ENCODE data around the gene RC3H1. TPM values are rescaled to one million over a fixed set of nuclear protein-coding genes. Genes with fewer than 3 reads are reported as not detected.

RC3H1 gene
- total and polyA plus RNA-seq, 4 donors = 2.0 to 20.7 (median 9.7) TPM

DNA sequence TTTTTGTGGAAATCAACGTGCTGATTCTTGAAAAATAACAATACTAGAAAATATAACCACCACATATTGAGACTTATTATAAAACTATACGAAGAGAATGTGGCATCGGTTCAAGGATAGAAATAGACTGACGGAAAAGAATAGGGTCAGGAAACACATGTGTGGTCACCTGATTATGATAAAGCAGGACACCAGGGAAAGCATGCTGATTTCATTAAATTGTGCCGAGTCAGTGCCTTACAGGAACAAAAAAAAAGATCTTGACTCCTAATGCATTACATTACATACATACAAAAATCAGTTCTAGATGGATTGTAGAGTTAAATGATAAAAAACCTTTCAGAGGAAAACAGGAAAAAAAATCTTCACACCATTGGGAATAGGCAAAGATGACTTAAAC lies 61.5 kb downstream of the RC3H1 start:
- Histone ChIP-seq H3K36me3 (ENCODE audit: control insufficient read depth in 4 of 4, insufficient read depth in 3 of 4, low read depth in 1 of 4, low read length in 3 of 4) (peaks cover 7 to 51% (median 41%) of the 10 kb centered on the region in 4 donors), H3K4me1 (ENCODE audit: control insufficient read depth in 4 of 4, insufficient read depth in 4 of 4, low read length in 3 of 4) (no peaks in the 10 kb centered on the region), H3K9me3 (ENCODE audit: control insufficient read depth in 4 of 4, low read length in 3 of 4) (no peaks in the 10 kb centered on the region), H3K27ac (ENCODE audit: low read depth in 1 of 2, low read length in 2 of 2) (no peak overlapping the region), H3K4me3 (ENCODE audit: low read depth in 1 of 3, low read length in 3 of 3) (no peak overlapping the region), H3K9ac (ENCODE audit: low read depth in 1 of 2, low read length in 2 of 2) (peak overlapping the region in 1 of 2 donors; percentile 18), H3K27me3 (ENCODE audit: control insufficient read depth in 4 of 4, insufficient read depth in 4 of 4, low read length in 3 of 4) (no peaks in the 10 kb centered on the region)
- 81% methylated on average over 5 of the region's 5 CpGs for WGBS
- TF ChIP-seq RXRA (IDR thresholded peaks at IDR 0.05) (no peak), HNF4A (conservative IDR thresholded peaks at IDR 0.05) (no peak), GABPA (IDR thresholded peaks at IDR 0.05 in 1 of 2, conservative IDR thresholded peaks at IDR 0.05 in 1 of 2) (no peak), YY1 (IDR thresholded peaks at IDR 0.05) (no peak), RAD21 (IDR thresholded peaks at IDR 0.05) (no peak)
- TF ChIP-seq, protein P1, sequence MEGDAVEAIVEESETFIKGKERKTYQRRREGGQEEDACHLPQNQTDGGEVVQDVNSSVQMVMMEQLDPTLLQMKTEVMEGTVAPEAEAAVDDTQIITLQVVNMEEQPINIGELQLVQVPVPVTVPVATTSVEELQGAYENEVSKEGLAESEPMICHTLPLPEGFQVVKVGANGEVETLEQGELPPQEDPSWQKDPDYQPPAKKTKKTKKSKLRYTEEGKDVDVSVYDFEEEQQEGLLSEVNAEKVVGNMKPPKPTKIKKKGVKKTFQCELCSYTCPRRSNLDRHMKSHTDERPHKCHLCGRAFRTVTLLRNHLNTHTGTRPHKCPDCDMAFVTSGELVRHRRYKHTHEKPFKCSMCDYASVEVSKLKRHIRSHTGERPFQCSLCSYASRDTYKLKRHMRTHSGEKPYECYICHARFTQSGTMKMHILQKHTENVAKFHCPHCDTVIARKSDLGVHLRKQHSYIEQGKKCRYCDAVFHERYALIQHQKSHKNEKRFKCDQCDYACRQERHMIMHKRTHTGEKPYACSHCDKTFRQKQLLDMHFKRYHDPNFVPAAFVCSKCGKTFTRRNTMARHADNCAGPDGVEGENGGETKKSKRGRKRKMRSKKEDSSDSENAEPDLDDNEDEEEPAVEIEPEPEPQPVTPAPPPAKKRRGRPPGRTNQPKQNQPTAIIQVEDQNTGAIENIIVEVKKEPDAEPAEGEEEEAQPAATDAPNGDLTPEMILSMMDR (IDR thresholded peaks at IDR 0.05; ENCODE audit: low read depth, low read length, missing input control) = no peak
- TF ChIP-seq, protein P2, sequence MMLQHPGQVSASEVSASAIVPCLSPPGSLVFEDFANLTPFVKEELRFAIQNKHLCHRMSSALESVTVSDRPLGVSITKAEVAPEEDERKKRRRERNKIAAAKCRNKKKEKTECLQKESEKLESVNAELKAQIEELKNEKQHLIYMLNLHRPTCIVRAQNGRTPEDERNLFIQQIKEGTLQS (IDR thresholded peaks at IDR 0.05) = no peak
- DNase-seq (ENCODE audit: low spot score) = no peak

DNA sequence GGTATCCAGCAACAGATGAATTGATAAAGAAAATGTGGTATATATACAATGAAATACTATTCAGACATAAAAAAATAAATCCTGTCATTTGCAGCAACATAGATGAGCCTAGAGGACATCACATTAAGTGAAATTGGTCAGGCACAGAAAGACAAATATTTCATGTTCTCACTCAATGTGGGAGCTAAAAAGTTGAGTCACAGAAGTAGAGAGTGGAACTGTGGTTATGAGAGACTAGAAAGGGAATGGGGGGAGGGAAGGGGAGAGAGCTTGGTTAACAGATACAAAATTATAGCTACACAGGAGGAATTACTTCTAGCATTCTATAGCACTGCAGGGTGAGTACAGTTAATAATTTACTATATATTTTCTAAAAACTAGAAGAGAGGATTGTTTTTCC lies 68.0 kb downstream of the RC3H1 start:
- DNase-seq (ENCODE audit: low spot score) = no peak
- H3K27me3 ChIP-seq (ENCODE audit: control insufficient read depth in 4 of 4, insufficient read depth in 4 of 4, low read length in 3 of 4) = no peaks in the 10 kb centered on the region
- H3K9ac ChIP-seq (ENCODE audit: low read depth in 1 of 2, low read length in 2 of 2) = no peak overlapping the region
- no peaks in the 10 kb centered on the region for H3K4me1 ChIP-seq (ENCODE audit: control insufficient read depth in 4 of 4, insufficient read depth in 4 of 4, low read length in 3 of 4)
- no peaks in the 10 kb centered on the region for H3K9me3 ChIP-seq (ENCODE audit: control insufficient read depth in 4 of 4, low read length in 3 of 4)
- no peak overlapping the region for H3K27ac ChIP-seq (ENCODE audit: low read depth in 1 of 2, low read length in 2 of 2)
- no peak for TF ChIP-seq NR2F2 (IDR thresholded peaks at IDR 0.05)
- TF ChIP-seq, protein P3, sequence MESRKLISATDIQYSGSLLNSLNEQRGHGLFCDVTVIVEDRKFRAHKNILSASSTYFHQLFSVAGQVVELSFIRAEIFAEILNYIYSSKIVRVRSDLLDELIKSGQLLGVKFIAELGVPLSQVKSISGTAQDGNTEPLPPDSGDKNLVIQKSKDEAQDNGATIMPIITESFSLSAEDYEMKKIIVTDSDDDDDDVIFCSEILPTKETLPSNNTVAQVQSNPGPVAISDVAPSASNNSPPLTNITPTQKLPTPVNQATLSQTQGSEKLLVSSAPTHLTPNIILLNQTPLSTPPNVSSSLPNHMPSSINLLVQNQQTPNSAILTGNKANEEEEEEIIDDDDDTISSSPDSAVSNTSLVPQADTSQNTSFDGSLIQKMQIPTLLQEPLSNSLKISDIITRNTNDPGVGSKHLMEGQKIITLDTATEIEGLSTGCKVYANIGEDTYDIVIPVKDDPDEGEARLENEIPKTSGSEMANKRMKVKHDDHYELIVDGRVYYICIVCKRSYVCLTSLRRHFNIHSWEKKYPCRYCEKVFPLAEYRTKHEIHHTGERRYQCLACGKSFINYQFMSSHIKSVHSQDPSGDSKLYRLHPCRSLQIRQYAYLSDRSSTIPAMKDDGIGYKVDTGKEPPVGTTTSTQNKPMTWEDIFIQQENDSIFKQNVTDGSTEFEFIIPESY (IDR thresholded peaks at IDR 0.05) = no peak
- no peak for TF ChIP-seq SP1 (IDR thresholded peaks at IDR 0.05)
- TF ChIP-seq, protein P1 (IDR thresholded peaks at IDR 0.05; ENCODE audit: low read depth, low read length, missing input control) = no peak
- TF ChIP-seq JUND (IDR thresholded peaks at IDR 0.05) = no peak
- TF ChIP-seq, protein P4, sequence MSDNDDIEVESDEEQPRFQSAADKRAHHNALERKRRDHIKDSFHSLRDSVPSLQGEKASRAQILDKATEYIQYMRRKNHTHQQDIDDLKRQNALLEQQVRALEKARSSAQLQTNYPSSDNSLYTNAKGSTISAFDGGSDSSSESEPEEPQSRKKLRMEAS (IDR thresholded peaks at IDR 0.05) = no peak
- TF ChIP-seq TAF1 (conservative IDR thresholded peaks at IDR 0.05) = no peak
- TF ChIP-seq, protein P5, sequence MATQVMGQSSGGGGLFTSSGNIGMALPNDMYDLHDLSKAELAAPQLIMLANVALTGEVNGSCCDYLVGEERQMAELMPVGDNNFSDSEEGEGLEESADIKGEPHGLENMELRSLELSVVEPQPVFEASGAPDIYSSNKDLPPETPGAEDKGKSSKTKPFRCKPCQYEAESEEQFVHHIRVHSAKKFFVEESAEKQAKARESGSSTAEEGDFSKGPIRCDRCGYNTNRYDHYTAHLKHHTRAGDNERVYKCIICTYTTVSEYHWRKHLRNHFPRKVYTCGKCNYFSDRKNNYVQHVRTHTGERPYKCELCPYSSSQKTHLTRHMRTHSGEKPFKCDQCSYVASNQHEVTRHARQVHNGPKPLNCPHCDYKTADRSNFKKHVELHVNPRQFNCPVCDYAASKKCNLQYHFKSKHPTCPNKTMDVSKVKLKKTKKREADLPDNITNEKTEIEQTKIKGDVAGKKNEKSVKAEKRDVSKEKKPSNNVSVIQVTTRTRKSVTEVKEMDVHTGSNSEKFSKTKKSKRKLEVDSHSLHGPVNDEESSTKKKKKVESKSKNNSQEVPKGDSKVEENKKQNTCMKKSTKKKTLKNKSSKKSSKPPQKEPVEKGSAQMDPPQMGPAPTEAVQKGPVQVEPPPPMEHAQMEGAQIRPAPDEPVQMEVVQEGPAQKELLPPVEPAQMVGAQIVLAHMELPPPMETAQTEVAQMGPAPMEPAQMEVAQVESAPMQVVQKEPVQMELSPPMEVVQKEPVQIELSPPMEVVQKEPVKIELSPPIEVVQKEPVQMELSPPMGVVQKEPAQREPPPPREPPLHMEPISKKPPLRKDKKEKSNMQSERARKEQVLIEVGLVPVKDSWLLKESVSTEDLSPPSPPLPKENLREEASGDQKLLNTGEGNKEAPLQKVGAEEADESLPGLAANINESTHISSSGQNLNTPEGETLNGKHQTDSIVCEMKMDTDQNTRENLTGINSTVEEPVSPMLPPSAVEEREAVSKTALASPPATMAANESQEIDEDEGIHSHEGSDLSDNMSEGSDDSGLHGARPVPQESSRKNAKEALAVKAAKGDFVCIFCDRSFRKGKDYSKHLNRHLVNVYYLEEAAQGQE (IDR thresholded peaks at IDR 0.05) = no peak
- no peak for TF ChIP-seq YY1 (IDR thresholded peaks at IDR 0.05)
- TF ChIP-seq, protein P2 (IDR thresholded peaks at IDR 0.05) = no peak
- no peak for TF ChIP-seq FOXA2 (IDR thresholded peaks at IDR 0.05)
- TF ChIP-seq GABPA (IDR thresholded peaks at IDR 0.05 in 1 of 2, conservative IDR thresholded peaks at IDR 0.05 in 1 of 2) = no peak
- no peak for TF ChIP-seq HNF4A (conservative IDR thresholded peaks at IDR 0.05)
- TF ChIP-seq RAD21 (IDR thresholded peaks at IDR 0.05) = no peak
- no peak for TF ChIP-seq FOXA1 (IDR thresholded peaks at IDR 0.05)
- no peak for TF ChIP-seq EGR1 (IDR thresholded peaks at IDR 0.05; ENCODE audit: low read depth in 2 of 2)
- TF ChIP-seq RXRA (IDR thresholded peaks at IDR 0.05) = no peak
- TF ChIP-seq HNF4G (IDR thresholded peaks at IDR 0.05) = no peak
- H3K36me3 ChIP-seq (ENCODE audit: control insufficient read depth in 4 of 4, insufficient read depth in 3 of 4, low read depth in 1 of 4, low read length in 3 of 4) = peaks cover 2 to 35% (median 19%) of the 10 kb centered on the region in 4 donors
- no peak overlapping the region for H3K4me3 ChIP-seq (ENCODE audit: low read depth in 1 of 3, low read length in 3 of 3)

All from liver (tissue), 9 donors.